Measurements from ENCODE around the gene CALM3.
A peak's percentile ranks its signal among the peaks of the same experiment; 100 is the strongest.

GRCh38 chr19:46602392-46603194, 1.5 kb downstream of the CALM3 start:
- TF ChIP-seq, protein P1, sequence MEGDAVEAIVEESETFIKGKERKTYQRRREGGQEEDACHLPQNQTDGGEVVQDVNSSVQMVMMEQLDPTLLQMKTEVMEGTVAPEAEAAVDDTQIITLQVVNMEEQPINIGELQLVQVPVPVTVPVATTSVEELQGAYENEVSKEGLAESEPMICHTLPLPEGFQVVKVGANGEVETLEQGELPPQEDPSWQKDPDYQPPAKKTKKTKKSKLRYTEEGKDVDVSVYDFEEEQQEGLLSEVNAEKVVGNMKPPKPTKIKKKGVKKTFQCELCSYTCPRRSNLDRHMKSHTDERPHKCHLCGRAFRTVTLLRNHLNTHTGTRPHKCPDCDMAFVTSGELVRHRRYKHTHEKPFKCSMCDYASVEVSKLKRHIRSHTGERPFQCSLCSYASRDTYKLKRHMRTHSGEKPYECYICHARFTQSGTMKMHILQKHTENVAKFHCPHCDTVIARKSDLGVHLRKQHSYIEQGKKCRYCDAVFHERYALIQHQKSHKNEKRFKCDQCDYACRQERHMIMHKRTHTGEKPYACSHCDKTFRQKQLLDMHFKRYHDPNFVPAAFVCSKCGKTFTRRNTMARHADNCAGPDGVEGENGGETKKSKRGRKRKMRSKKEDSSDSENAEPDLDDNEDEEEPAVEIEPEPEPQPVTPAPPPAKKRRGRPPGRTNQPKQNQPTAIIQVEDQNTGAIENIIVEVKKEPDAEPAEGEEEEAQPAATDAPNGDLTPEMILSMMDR (IDR thresholded peaks at IDR 0.05 in 4 of 5, conservative IDR thresholded peaks at IDR 0.05 in 1 of 5) = no peak
- TF ChIP-seq POLR2A (IDR thresholded peaks at IDR 0.05) = peak in 1 of 2 donors; percentile 28

All from gastrocnemius medialis (tissue), 4 donors.